Esophagus (tissue), 2 donors: ENCODE results near the gene SIAH3. TPM values are rescaled to one million over a fixed set of nuclear protein-coding genes. Genes with fewer than 3 reads are reported as not detected.

Experiments used
- H3K27ac ChIP-seq, 2 donors: one replicate each; pipeline ENCODE4 v1.5.1; 2013; ENCODE audit warnings: low read depth in 2 of 2, mild to moderate bottlenecking in 2 of 2, inconsistent platforms in 1 of 2, low read length in 1 of 2, moderate library complexity in 1 of 2
- H3K27me3 ChIP-seq, 2 donors: one replicate each; pipeline ENCODE4 v1.6.1; 2013; ENCODE audit warnings: low read length in 2 of 2, control low read depth in 1 of 2, mild to moderate bottlenecking in 1 of 2; ENCODE audit not compliant: insufficient read depth in 2 of 2, control insufficient read depth in 1 of 2
- H3K36me3 ChIP-seq, 2 donors: one replicate each; pipeline ENCODE4 v1.6.1; 2013; ENCODE audit warnings: low read length in 1 of 2; ENCODE audit not compliant: control insufficient read depth in 2 of 2, insufficient read depth in 2 of 2
- H3K4me1 ChIP-seq, 2 donors: one replicate each; pipeline ENCODE4 v1.6.1; 2013; ENCODE audit warnings: low read length in 1 of 2; ENCODE audit not compliant: control insufficient read depth in 2 of 2, insufficient read depth in 2 of 2
- H3K4me3 ChIP-seq, 2 donors: one replicate each; pipeline ENCODE4 v1.5.1; 2013; ENCODE audit warnings: low read length in 2 of 2, mild to moderate bottlenecking in 2 of 2, low read depth in 1 of 2, moderate library complexity in 1 of 2
- H3K9me3 ChIP-seq, 2 donors: one replicate each; pipeline ENCODE4 v1.6.1; 2013; ENCODE audit warnings: mild to moderate bottlenecking in 2 of 2, low read depth in 1 of 2, low read length in 1 of 2, moderate library complexity in 1 of 2; ENCODE audit not compliant: control insufficient read depth in 2 of 2, insufficient read depth in 1 of 2
- WGBS, 2 donors: extraction: QIAGEN DNeasy Blood & Tissue Kit; methylation state at CpG; one replicate each; pipeline ENCODE4 v1.1.7; 2013; 5-methylcytosine and 5-hydroxymethylcytosine counted together
- polyA plus RNA-seq, 2 donors: library from polyadenylated mRNA; stranded (reverse); fragments of 200-250 nt; gene quantifications; one replicate each; pipeline ENCODE4 v1.2.3, GENCODE V29; 2013
- donor health status: healthy with polysubstance abuse.
- donor health status: Bipolar disorder and iron deficiency.

SIAH3 gene
- polyA plus RNA-seq, 2 donors, result 0.01 to 0.02 TPM

- 53 to 54% methylated on average over 6 of the region's 6 CpGs for WGBS, 2 donors
- Histone ChIP-seq H3K9me3 (no peaks in the 10 kb centered on the region), H3K36me3 (no peaks in the 10 kb centered on the region), H3K27me3 (no peaks in the 10 kb centered on the region), H3K27ac (no peak overlapping the region), H3K4me3 (no peak overlapping the region), H3K4me1 (no peaks in the 10 kb centered on the region)
Measured at GRCh38 chr13:45792827-45793303, 58.7 kb downstream of the SIAH3 start.

DNA sequence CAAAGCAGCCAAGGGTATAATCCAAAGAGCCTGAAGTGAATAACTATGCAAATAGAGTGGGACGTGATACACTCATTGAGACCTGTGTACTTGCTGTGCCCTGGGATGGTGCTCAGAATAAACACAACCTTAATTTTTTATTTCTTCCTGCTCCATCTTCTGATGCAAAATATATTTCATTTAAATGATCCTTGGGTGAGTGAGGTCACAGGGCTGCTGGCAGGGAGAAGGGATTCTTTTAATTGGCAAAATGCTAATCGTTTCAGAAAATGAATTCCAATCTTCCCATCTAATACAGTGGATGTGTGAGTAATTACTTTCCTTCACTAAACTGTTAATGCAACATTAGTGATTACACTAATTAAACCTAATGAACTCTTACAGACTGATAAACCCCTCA, 63.5 kb downstream of the SIAH3 start:
- Histone ChIP-seq H3K4me3 (no peak overlapping the region), H3K27ac (no peak overlapping the region), H3K27me3 (no peaks in the 10 kb centered on the region), H3K9me3 (no peaks in the 10 kb centered on the region), H3K36me3 (no peaks in the 10 kb centered on the region), H3K4me1 (peaks cover 5% of the 10 kb centered on the region in 2 donors)
- whole genome bisulfite sequencing, 2 donors, result 81 to 84% methylated on average over 2 of the region's 2 CpGs

DNA sequence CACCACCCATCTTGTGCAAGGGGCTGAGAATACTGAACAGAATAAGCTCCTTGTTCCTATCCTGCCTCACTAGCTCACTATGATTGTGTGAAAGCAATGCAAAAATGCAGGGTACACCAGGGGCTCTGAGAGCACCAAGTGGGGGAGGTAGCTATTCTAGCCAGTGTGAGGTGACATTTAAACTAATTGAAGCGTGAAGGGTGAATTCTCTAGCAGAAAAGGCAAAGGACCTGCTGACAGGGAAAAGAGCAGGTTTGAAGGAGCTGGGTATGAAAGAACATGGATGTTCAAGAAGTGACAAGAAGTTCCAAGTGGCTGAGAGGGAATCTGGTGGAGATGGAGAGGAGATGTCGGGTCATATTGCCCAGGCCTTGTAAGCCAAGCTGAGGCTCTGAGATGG, 64.2 kb downstream of the SIAH3 start:
- Histone ChIP-seq H3K36me3 (no peaks in the 10 kb centered on the region), H3K27ac (no peak overlapping the region), H3K27me3 (no peaks in the 10 kb centered on the region), H3K4me1 (peaks cover 5% of the 10 kb centered on the region in 2 donors), H3K4me3 (no peak overlapping the region), H3K9me3 (no peaks in the 10 kb centered on the region)
- 95 to 98% methylated on average over 2 of the region's 2 CpGs for WGBS, 2 donors

GRCh38 chr13:45786293-45786920, 65.1 kb downstream of the SIAH3 start:
- H3K4me3 ChIP-seq, result no peak overlapping the region
- WGBS, 2 donors, result 27 to 31% methylated on average over 6 of the region's 6 CpGs
- no peaks in the 10 kb centered on the region for H3K27me3 ChIP-seq
- H3K9me3 ChIP-seq, result no peaks in the 10 kb centered on the region
- H3K4me1 ChIP-seq, result peaks cover 5 to 6% of the 10 kb centered on the region in 2 donors
- H3K27ac ChIP-seq, result no peak overlapping the region
- no peaks in the 10 kb centered on the region for H3K36me3 ChIP-seq

- no peak overlapping the region for H3K27ac ChIP-seq
- WGBS, 2 donors, result 63 to 66% methylated on average over 10 of the region's 10 CpGs
Measured at GRCh38 chr13:45784755-45785675, 66.5 kb downstream of the SIAH3 start.

GRCh38 chr13:45783346-45784043, 68.1 kb downstream of the SIAH3 start:
- Histone ChIP-seq H3K27ac (no peak overlapping the region), H3K4me1 (peaks cover 7 to 9% of the 10 kb centered on the region in 2 donors), H3K36me3 (no peaks in the 10 kb centered on the region), H3K27me3 (no peaks in the 10 kb centered on the region), H3K9me3 (no peaks in the 10 kb centered on the region), H3K4me3 (no peak overlapping the region)
- WGBS, 2 donors, result 97% methylated on average over 35 of the region's 35 CpGs

More at GRCh38 chr13:45784755-45785675, 66.5 kb downstream of the SIAH3 start:
- Histone ChIP-seq H3K4me3 (no peak overlapping the region), H3K27me3 (no peaks in the 10 kb centered on the region), H3K9me3 (no peaks in the 10 kb centered on the region), H3K36me3 (no peaks in the 10 kb centered on the region), H3K4me1 (peaks cover 7 to 9% of the 10 kb centered on the region in 2 donors)

- Histone ChIP-seq H3K4me1 (peaks cover 7 to 9% of the 10 kb centered on the region in 2 donors), H3K36me3 (no peaks in the 10 kb centered on the region), H3K27me3 (no peaks in the 10 kb centered on the region), H3K4me3 (no peak overlapping the region), H3K9me3 (no peaks in the 10 kb centered on the region), H3K27ac (no peak overlapping the region)
- WGBS, 2 donors, result 64 to 79% methylated on average over 9 of the region's 9 CpGs
Measured at GRCh38 chr13:45782327-45783045, 69.1 kb downstream of the SIAH3 start.

DNA sequence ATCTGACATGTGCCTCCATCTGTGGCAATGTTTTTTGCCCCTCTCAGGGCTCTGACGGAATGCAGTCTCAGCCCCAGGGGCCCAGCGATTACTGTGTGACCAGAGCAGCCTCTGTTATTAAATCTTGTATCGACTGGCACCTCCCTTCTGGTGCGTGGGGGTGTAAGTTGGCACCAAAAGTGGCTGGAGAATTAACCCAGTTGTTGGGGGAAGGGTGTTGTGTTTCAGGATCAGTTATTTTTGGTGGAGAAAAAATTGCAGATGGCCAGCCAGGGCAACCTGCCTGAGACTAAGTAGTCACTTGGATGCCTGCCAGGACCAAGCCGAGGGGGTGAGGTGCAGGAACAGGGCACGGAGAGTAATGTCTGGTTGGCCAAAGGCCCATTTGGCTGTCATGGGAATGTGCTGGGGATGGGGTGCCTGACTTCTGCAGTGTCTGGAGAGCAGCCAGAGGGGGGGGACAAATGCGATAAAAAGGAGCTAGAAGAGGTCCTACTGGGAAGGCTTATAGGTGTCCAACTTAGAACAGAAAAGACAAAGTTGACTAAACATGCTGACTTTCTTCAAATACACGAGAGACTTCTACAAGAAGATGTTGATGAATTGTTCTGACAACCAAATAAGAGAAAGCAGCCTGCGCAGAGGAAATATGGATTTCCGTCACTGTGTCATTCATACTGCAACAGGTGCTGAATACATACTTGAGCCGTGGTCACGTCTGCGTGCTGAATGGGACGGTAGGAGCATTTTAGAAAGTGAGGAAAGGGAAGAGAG, 69.8 kb downstream of the SIAH3 start:
- Histone ChIP-seq H3K27ac (no peak overlapping the region), H3K9me3 (no peaks in the 10 kb centered on the region), H3K27me3 (no peaks in the 10 kb centered on the region), H3K36me3 (no peaks in the 10 kb centered on the region), H3K4me3 (no peak overlapping the region), H3K4me1 (peaks cover 7 to 9% of the 10 kb centered on the region in 2 donors)
- 39 to 55% methylated on average over 14 of the region's 14 CpGs for WGBS, 2 donors
